Peyer's patch (tissue), 4 donors: ENCODE results near the gene CHADL. TPM values are rescaled to one million over a fixed set of nuclear protein-coding genes. Genes with fewer than 3 reads are reported as not detected.
"Not testable (repeated sequence)": the region's sequence is repeated elsewhere in the genome, so short reads cannot be mapped to it uniquely, and the experiment has no call there.

Experiments
- DNase-seq, 3 donors: peaks; one replicate each; pipeline ENCODE4 v3.0.0-alpha.2; 2017 to 2019
- H3K27ac ChIP-seq, 4 donors: fragments of 200-600 bp; sonication (generic); one replicate each; pipeline ENCODE4 v1.5.1; 2016 to 2019
- H3K27me3 ChIP-seq, 2 donors: fragments of 200-600 bp; sonication (generic); one replicate each; pipeline ENCODE4 v1.5.1; 2019
- H3K36me3 ChIP-seq, 3 donors: fragments of 200-600 bp; sonication (generic); one replicate each; pipeline ENCODE4 v1.5.1; 2016 to 2019
- H3K4me1 ChIP-seq, 4 donors: fragments of 200-600 bp; sonication (generic); one replicate each; pipeline ENCODE4 v1.5.1; 2016 to 2019
- H3K4me3 ChIP-seq, 4 donors: fragments of 200-600 bp; sonication (generic); 1 replicate in 3 of 4; 2 replicates in 1 of 4; pipeline ENCODE4 v1.5.1; 2016 to 2019; ENCODE audit warnings: mild to moderate bottlenecking in 1 of 4
- H3K9me3 ChIP-seq, 4 donors: fragments of 200-600 bp; sonication (generic); one replicate each; pipeline ENCODE4 v1.5.1; 2016 to 2019; ENCODE audit warnings: mild to moderate bottlenecking in 1 of 4
- POLR2A ChIP-seq, 2 donors: fragments of 450-650 bp; IDR thresholded peaks; one replicate each; pipeline ENCODE4 v1.5.1; 2017; ENCODE audit warnings: antibody characterized with exemption in 2 of 2, mild to moderate bottlenecking in 2 of 2, moderate library complexity in 2 of 2
- total RNA-seq, 4 donors: library from RNA; depleted of rRNA; stranded (reverse); fragments of >200 nt; gene quantifications; one replicate each; pipeline ENCODE4 v1.1.0, GENCODE V29; 2016
- TF ChIP-seq, protein P1 (sequence below), 6 experiments: fragments of 450-650 bp in 4 of 6; fragments of 200-600 bp in 2 of 6; sonication (generic) in 1 of 6; IDR thresholded peaks; one replicate each; pipeline ENCODE4 v1.5.1; 2017 to 2019; ENCODE audit warnings: antibody characterized with exemption in 6 of 6, mild to moderate bottlenecking in 3 of 6, moderate library complexity in 1 of 6

CHADL gene
- total RNA-seq, 4 donors from 2014 or later: 0.80 to 5.3 (median 2.3) TPM; not detected in 1

DNA sequence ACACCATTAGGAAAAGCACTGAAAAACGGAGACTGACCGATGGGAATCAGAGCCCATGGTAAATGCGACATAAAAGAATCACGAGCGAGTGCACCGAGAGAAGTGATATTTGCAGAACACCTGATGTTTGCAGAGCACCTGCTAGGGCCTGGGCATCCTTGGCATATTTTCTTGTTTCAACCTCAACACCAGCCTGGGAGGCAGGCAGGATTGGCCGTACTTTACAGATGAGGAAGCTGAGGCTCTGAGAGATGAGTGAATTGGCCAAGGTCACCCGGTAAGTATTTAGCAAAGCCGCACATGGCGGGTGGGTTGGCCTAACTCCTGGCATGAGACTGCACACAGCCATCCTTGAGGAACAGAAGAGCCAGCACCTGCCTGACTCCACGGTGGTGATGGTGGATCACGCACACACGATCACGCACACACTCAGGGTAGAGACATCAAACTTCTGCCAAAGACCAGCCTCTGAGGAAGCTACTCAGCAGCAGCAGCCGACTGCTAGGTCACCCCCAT, 21.6 kb upstream of the CHADL start:
- H3K9me3 ChIP-seq: no peaks in the 10 kb centered on the region
- no peak for TF ChIP-seq POLR2A (IDR thresholded peaks at IDR 0.05)
- TF ChIP-seq, protein P1, sequence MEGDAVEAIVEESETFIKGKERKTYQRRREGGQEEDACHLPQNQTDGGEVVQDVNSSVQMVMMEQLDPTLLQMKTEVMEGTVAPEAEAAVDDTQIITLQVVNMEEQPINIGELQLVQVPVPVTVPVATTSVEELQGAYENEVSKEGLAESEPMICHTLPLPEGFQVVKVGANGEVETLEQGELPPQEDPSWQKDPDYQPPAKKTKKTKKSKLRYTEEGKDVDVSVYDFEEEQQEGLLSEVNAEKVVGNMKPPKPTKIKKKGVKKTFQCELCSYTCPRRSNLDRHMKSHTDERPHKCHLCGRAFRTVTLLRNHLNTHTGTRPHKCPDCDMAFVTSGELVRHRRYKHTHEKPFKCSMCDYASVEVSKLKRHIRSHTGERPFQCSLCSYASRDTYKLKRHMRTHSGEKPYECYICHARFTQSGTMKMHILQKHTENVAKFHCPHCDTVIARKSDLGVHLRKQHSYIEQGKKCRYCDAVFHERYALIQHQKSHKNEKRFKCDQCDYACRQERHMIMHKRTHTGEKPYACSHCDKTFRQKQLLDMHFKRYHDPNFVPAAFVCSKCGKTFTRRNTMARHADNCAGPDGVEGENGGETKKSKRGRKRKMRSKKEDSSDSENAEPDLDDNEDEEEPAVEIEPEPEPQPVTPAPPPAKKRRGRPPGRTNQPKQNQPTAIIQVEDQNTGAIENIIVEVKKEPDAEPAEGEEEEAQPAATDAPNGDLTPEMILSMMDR (IDR thresholded peaks at IDR 0.05): no peak
- peaks cover 0 to 94% (median 0%) of the 10 kb centered on the region in 3 donors for H3K36me3 ChIP-seq
- H3K27me3 ChIP-seq: no peaks in the 10 kb centered on the region
- no peak overlapping the region for H3K27ac ChIP-seq
- no peak overlapping the region for H3K4me3 ChIP-seq
- no peaks in the 10 kb centered on the region for H3K4me1 ChIP-seq
- no peak for DNase-seq

DNA sequence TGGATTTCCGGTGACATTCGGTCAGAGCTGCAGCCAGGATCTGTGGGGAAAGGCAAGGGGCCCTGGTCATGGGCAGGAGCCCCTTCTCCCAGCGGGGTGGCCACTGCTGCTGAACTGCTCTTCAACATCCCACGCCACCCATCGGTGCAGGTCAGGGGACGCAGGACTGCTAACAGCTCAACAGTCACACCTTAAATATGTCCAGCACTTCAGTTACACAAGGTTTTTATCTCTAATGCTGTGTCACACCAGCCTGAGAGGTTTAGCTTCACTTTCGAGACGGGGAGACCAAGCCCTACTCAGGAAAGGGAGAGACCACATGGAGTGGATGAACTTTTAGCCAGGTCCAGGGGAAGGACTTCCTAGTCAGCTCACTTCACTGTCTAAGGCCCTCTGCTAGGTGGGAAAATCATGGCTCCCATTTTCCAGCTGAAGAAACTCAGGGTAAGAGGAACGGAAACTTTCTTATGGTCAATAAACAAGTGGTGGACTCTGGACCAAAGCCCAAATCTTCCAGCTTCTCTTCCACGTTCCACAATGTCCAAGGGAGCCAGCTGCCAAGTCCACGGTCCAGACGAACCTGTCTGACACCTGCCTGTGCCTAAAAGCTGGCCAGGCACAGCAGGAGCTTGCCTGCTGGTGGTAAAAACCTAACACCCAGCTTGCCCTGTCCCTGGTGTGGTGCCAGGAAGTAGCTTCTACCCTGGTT, 21.0 kb upstream of the CHADL start:
- no peak for DNase-seq
- Histone ChIP-seq H3K36me3 (peaks cover 0 to 94% (median 0%) of the 10 kb centered on the region in 3 donors), H3K9me3 (no peaks in the 10 kb centered on the region), H3K27ac (no peak overlapping the region), H3K4me3 (no peak overlapping the region), H3K27me3 (no peaks in the 10 kb centered on the region), H3K4me1 (no peaks in the 10 kb centered on the region)
- no peak for TF ChIP-seq POLR2A (IDR thresholded peaks at IDR 0.05)
- TF ChIP-seq, protein P1 (IDR thresholded peaks at IDR 0.05): no peak

DNA sequence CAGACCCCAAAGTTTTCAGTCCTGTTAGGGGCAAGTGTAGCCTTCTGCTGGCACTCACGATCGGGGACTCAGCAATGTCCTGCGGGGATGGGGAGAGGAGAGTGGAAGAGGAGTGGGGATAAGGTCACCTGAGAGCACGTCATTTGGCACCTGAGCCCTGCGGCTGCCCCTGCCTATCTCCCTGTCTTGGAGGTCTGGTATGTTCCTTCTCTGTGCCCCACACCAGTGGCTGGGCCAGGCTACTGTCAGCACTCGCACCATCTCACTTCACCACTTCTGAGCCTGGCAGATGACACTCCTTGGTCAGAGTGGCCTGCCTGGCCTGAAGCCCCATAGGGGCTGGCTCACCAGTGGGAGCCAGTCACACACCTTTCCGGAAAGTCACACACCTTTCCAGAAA, 20.1 kb upstream of the CHADL start:
- no peaks in the 10 kb centered on the region for H3K4me1 ChIP-seq
- TF ChIP-seq, protein P1 (IDR thresholded peaks at IDR 0.05): no peak
- TF ChIP-seq POLR2A (IDR thresholded peaks at IDR 0.05): no peak
- no peaks in the 10 kb centered on the region for H3K27me3 ChIP-seq
- peaks cover 0 to 96% (median 0%) of the 10 kb centered on the region in 3 donors for H3K36me3 ChIP-seq
- H3K27ac ChIP-seq: no peak overlapping the region
- H3K4me3 ChIP-seq: no peak overlapping the region
- no peaks in the 10 kb centered on the region for H3K9me3 ChIP-seq
- no peak for DNase-seq

DNA sequence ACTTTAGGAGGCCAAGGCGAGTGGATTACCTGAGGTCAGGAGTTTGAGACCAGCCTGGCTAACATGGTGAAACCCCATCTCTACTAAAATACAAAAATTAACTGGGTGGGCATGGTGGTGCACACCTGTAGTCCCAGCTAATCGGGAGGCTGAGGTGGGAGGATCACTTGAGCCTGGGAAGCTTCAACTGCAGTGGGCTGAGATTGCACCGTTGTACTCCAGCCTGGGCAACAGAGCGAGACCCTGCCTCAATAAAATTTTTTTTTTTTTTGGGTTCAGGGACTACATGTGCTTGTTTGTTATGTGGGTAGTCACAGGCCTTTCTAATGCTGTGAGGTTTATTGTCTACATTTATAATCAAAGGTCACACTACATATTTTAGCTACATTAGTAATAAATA, 19.0 kb upstream of the CHADL start:
- not testable (repeated sequence) for H3K27ac ChIP-seq, H3K4me3 ChIP-seq, H3K9me3 ChIP-seq, DNase-seq, H3K4me1 ChIP-seq, H3K27me3 ChIP-seq
- peaks cover 0 to 97% (median 0%) of the 10 kb centered on the region in 3 donors for H3K36me3 ChIP-seq

DNA sequence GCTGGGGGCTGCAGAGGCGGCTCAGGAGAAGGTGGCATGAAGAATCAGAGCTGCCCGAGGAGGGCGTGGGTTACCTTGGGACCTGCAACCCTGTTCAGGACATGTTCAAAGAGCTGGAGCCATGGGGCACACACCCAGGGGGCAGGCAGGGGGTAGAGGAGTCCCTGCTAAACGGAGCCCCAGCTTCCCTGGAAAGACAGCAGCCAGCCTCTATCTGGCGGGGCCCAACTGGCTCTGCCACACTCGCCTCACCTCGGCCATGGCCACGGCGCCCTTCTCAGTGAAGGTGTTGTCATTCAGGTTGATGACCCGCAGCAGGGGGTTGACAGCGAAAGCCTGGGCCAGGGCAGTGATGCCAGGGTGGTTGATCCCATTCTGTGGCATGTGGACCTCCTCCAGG, 17.0 kb upstream of the CHADL start:
- peaks cover 0 to 97% (median 0%) of the 10 kb centered on the region in 3 donors for H3K36me3 ChIP-seq
- no peaks in the 10 kb centered on the region for H3K9me3 ChIP-seq
- TF ChIP-seq, protein P1 (IDR thresholded peaks at IDR 0.05): no peak
- TF ChIP-seq POLR2A (IDR thresholded peaks at IDR 0.05): no peak
- H3K4me3 ChIP-seq: no peak overlapping the region
- no peak overlapping the region for H3K27ac ChIP-seq
- H3K27me3 ChIP-seq: no peaks in the 10 kb centered on the region
- H3K4me1 ChIP-seq: no peaks in the 10 kb centered on the region
- DNase-seq: no peak
